SKM-1 (cell line): ENCODE measurements around the gene FXYD4.
A peak's percentile ranks its signal among the peaks of the same experiment; 100 is the strongest.
"Not testable (repeated sequence)": the region's sequence is repeated elsewhere in the genome, so short reads cannot be mapped to it uniquely, and the experiment has no call there.

Source experiments
- DNase-seq: peaks from one replicate; lab custom pipeline; 2025; ENCODE audit not compliant: unreplicated experiment; lab: John Stamatoyannopoulos, UW

Gene FXYD4

DNA sequence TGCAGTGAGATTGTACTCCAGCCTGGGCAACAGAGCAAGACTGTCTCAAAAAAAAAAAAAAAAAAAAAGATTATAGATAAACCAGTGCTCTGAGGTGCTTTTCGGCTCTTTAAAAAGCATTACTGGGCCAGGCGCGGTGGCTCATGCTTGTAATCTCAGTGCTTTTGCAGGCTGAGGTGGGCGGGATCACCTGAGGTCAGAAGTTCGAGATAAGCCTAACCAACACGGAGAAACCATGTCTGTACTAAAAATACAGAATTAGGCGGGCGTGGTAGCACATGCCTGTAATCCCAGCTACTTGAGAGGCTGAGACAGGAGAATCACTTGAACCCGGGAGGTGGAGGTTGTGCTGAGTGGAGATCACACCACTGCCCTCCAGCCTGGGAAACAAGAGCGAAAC lies 44.1 kb downstream of the FXYD4 start:
- DNase-seq = no peak

- DNase-seq = peak; percentile 97
Measured at GRCh38 chr10:43417950-43418768, 46.7 kb downstream of the FXYD4 start.

DNA sequence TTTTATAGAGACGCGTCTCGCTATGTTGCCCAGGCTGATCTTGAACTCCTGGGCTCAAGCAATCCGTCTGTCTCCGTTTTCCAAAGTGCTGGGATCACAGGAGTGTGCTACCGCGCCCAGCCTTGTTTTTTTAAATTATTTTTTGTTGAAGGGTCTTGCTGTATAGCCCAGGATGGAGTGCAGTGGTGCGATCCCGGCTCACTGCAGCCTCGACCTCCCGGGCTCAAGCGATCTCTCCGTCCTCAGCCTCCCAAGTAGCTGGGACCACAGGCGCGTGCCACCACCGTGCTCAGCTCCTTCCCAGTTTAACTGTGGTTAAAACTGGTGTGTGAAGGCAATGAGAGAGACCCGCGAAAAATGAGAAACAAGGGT lies 48.5 kb downstream of the FXYD4 start:
- DNase-seq = no peak

DNA sequence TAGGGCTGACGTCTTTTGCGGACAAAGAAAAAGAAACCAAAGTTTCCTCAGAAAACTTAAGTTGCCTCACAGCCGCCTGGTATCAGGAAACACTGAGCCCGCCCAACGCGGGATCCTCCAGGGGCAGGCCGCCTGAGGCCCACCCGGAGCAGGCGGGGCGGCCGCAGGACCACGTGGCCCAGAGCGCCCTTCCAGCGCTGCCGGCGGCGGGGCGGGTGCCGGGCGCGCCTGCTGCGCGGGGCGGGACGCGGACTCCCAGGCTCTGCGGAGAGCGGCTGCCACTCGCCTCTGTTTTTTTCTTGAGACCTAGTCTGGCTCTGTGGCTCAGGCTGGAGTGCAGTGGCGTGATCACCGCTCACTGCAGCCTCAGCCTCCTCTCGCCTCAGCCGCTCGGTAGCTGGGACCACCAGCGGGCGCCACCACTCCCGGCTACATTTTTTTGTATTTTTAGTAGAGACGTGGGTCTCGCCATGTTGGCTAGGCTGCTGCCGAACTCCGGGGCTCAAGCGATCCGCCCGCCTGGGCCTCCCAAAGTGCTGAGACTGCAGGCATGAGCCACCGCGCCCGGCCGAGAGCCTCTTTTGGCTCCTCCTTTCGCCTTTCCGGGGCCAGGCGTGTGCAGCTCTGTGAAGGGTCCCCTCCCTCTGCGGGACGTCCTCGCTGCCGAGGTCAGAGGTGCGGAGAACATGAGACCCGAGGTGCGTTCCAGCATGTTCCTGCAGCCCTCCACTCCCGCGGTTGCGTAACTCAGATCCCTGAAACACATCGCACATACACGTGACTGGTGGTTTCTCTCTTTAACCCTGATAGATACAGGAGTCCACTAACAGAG lies 49.1 kb downstream of the FXYD4 start:
- DNase-seq = peak; percentile 67

GRCh38 chr10:43421201-43421507 lies 49.7 kb downstream of the FXYD4 start:
- no peak for DNase-seq

- DNase-seq = no peak
Measured at GRCh38 chr10:43421519-43421918, 50.1 kb downstream of the FXYD4 start.

DNA sequence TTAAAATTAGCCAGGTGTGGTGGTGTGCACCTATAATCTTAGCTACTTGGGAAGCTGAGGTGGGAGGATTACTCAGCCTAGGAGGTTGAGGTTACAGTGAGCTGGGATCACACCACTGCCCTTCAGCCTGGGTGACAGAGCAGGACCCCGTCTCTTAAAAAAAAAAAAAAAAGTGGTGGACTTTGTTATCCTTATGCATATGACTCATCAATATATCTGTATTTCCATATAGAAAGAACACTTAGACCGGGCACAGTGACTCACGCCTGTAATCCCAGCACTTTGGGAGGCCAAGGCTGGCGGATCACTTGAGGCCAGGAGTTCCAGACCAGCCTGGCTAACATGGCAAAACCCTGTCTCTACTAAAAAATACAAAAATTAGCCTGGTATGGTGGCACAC lies 50.5 kb downstream of the FXYD4 start:
- DNase-seq = not testable (repeated sequence)

- DNase-seq = no peak
Measured at GRCh38 chr10:43424416-43424815, 53.0 kb downstream of the FXYD4 start.
